Glutamatergic neuron (in vitro differentiated cells): ENCODE data around the gene WASL. TPM values are rescaled to one million over a fixed set of nuclear protein-coding genes. Genes with fewer than 3 reads are reported as not detected.

Experiments
- DNase-seq: peaks from one replicate; pipeline ENCODE4 v3.0.0; 2022
- H3K27ac Mint-ChIP-seq: one replicate; pipeline ENCODE4 v1.8.0; 2020; ENCODE audit warnings: mild to moderate bottlenecking, mixed read lengths, inconsistent platforms; ENCODE audit not compliant: unreplicated experiment
- H3K27me3 Mint-ChIP-seq: one replicate; pipeline ENCODE4 v1.8.0; 2020; ENCODE audit warnings: mild to moderate bottlenecking, moderate library complexity, mixed read lengths, inconsistent platforms; ENCODE audit not compliant: unreplicated experiment
- H3K36me3 Mint-ChIP-seq: one replicate; pipeline ENCODE4 v1.8.0; 2020; ENCODE audit warnings: mild to moderate bottlenecking, mixed read lengths, inconsistent platforms; ENCODE audit not compliant: unreplicated experiment
- H3K4me1 Mint-ChIP-seq: one replicate; pipeline ENCODE4 v1.8.0; 2020; ENCODE audit warnings: mild to moderate bottlenecking, low read depth, mixed read lengths, inconsistent platforms; ENCODE audit not compliant: unreplicated experiment
- H3K4me3 Mint-ChIP-seq: one replicate; pipeline ENCODE4 v1.8.0; 2020; ENCODE audit warnings: mild to moderate bottlenecking, mixed read lengths, inconsistent platforms; ENCODE audit not compliant: unreplicated experiment
- H3K9me3 Mint-ChIP-seq: one replicate; pipeline ENCODE4 v1.8.0; 2020; ENCODE audit warnings: mild to moderate bottlenecking, moderate library complexity, mixed read lengths, inconsistent platforms; ENCODE audit not compliant: unreplicated experiment
- total RNA-seq: library from RNA; stranded (reverse); fragmentation: NEBNext Ultra II Directional; extraction: Animal tissue kit (Norgen Biotek cat#: 25700); gene quantifications from one replicate; pipeline ENCODE4 v1.2.1, GENCODE V29; 2021; ENCODE audit not compliant: unreplicated experiment
- TF ChIP-seq, protein P1 (sequence below): fragments of 200-600 bp; sonication (generic); IDR thresholded peaks from one replicate; pipeline ENCODE4 v1.5.0; 2021; ENCODE audit not compliant: partially characterized antibody, unreplicated experiment

WASL gene
- total RNA-seq, 1 donor from 2014 or later = 33.0 TPM

DNA sequence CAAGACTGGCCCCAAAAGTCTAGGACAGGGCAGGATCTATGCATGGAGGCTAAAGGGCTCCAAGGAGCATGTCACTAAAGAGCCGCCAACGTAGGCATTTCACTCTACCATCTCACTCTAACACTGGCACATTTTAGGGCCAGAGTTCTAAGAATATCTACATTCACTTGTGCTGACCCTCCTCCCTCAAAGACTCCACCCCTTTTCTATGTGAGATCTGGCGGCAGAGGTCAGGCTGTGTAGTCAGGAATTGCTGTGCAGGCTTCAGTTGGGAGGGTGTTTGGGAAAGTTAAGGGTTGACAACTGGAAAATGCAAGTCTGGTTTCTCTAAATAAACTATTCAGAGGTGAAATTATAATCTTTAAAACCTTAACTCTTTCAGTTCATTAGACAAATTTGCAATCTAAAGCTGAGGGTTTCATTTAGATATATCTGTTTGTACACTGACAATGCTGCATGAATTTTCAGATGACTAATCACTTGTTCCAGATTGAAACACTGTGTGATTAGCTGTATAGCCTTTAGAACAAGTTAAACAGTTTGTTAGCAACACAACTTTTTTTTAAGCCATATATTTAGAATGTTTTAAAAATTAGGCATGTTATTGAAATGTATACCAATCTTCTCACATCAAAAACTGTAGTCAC is 74.9 kb downstream of the WASL start:
- TF ChIP-seq, protein P1, sequence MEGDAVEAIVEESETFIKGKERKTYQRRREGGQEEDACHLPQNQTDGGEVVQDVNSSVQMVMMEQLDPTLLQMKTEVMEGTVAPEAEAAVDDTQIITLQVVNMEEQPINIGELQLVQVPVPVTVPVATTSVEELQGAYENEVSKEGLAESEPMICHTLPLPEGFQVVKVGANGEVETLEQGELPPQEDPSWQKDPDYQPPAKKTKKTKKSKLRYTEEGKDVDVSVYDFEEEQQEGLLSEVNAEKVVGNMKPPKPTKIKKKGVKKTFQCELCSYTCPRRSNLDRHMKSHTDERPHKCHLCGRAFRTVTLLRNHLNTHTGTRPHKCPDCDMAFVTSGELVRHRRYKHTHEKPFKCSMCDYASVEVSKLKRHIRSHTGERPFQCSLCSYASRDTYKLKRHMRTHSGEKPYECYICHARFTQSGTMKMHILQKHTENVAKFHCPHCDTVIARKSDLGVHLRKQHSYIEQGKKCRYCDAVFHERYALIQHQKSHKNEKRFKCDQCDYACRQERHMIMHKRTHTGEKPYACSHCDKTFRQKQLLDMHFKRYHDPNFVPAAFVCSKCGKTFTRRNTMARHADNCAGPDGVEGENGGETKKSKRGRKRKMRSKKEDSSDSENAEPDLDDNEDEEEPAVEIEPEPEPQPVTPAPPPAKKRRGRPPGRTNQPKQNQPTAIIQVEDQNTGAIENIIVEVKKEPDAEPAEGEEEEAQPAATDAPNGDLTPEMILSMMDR = no peak
- Mint-ChIP-seq H3K9me3 (peaks cover 1% of the 10 kb centered on the region), H3K27ac (no peak overlapping the region)

DNA sequence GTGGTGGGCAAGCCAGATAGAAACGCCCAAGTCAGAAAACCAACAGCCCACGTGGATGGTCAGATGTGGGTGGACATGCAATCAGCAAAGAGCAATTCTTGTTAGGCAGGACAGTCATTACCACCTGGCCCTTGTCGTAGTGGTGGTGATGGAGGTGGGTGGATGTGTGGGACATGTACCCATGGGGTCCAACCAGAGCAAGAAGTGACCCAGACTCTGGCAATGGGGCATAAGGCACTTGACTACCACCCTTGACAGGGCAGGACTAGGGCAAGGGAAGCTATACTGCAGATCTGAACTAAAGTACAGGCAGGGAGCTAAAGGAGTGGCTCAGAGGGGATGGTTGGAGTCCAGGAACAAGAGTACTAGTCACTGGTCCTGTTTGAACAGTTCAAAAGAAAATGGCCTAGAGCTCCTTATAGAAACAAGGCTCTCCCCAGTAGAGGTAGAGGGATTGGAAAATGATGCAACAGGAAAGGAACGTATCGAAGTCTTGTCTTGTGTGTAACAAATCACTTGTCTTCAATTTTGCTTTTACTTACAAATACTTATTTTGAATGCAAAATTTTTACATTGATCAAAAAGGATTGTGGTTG is 75.6 kb downstream of the WASL start:
- Mint-ChIP-seq H3K9me3 (peaks cover 1% of the 10 kb centered on the region), H3K27ac (no peak overlapping the region), H3K27me3 (peaks cover 2% of the 10 kb centered on the region), H3K4me1 (no peaks in the 10 kb centered on the region), H3K4me3 (no peak overlapping the region), H3K36me3 (no peaks in the 10 kb centered on the region)
- TF ChIP-seq, protein P1 = no peak
- DNase-seq = no peak

More for the DNA sequence above, 74.9 kb downstream of the WASL start:
- Mint-ChIP-seq H3K4me3 (no peak overlapping the region), H3K27me3 (peaks cover 2% of the 10 kb centered on the region), H3K36me3 (no peaks in the 10 kb centered on the region), H3K4me1 (no peaks in the 10 kb centered on the region)
- no peak for DNase-seq

DNA sequence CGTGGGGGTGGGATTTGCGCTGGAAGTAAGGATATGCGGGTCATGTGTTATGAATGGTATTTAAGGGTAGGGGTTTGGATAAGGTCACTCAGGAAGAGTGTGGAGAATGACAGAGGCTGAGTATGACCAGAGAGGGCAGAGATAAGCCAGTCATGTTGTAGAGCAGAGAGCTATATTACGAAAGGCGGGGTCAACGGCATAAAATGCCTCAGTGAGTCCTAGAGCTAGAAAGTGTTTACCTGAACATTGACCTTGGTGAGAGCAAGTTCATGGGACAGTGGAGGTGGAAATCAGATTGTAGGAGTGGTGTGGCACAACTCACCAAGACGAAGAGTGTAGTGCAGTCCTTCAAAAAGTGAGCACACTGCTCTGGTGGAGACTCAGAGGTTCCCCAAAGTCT is 79.3 kb downstream of the WASL start:
- no peak overlapping the region for H3K4me3 Mint-ChIP-seq
- peaks cover 2% of the 10 kb centered on the region for H3K27me3 Mint-ChIP-seq
- no peak for DNase-seq
- no peak overlapping the region for H3K27ac Mint-ChIP-seq
- H3K9me3 Mint-ChIP-seq = peaks cover 1% of the 10 kb centered on the region
- no peaks in the 10 kb centered on the region for H3K4me1 Mint-ChIP-seq
- no peaks in the 10 kb centered on the region for H3K36me3 Mint-ChIP-seq
- TF ChIP-seq, protein P1 = no peak

DNA sequence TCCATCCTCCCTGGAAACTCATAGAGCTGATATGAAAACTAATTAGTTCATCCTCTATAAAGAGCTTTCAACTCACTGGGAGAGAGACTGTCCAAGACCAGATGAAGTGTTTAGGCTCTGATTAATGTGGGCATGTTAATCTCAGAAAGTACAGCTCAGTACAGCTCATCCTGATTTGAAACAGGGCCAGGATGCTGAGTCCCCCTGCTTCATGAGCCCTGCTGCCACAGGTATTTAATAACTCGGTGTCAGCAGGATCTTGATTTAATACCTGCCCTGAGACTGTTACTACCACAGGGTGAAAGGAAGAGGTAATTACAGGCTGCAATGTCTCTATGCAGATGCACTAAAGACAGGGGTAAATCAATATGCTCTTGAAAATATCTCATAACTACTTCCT is 82.3 kb downstream of the WASL start:
- no peaks in the 10 kb centered on the region for H3K36me3 Mint-ChIP-seq
- TF ChIP-seq, protein P1 = no peak
- H3K27ac Mint-ChIP-seq = no peak overlapping the region
- H3K27me3 Mint-ChIP-seq = peaks cover 4% of the 10 kb centered on the region
- H3K4me1 Mint-ChIP-seq = no peaks in the 10 kb centered on the region
- peaks cover 1% of the 10 kb centered on the region for H3K9me3 Mint-ChIP-seq
- H3K4me3 Mint-ChIP-seq = no peak overlapping the region
- no peak for DNase-seq

DNA sequence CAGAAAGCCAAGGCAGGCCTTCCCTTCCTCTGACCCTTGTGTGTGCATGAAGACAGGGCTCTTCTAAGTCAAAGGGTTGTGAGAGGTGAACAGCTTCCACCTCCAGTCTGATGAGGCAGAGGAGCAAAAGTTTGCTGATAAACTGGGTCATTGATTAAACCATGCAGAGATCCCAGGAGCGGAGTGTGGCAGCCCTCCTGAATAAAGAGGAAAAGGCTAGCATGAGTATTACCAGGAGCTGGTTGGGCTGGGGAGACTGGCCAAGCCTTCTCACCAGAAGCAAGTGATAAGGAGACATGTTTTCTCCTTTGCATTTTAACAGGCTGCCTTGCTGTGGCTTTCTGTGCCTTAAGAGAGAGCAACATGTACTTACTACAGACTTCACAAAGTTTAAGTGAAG is 82.9 kb downstream of the WASL start:
- no peak for DNase-seq
- peaks cover 1% of the 10 kb centered on the region for H3K9me3 Mint-ChIP-seq
- H3K4me1 Mint-ChIP-seq = no peaks in the 10 kb centered on the region
- no peak overlapping the region for H3K27ac Mint-ChIP-seq
- H3K36me3 Mint-ChIP-seq = no peaks in the 10 kb centered on the region
- H3K4me3 Mint-ChIP-seq = no peak overlapping the region
- TF ChIP-seq, protein P1 = no peak
- peaks cover 2% of the 10 kb centered on the region for H3K27me3 Mint-ChIP-seq
